WTC11 (cell line): ENCODE measurements around the gene TMC4. TPM values are rescaled to one million over a fixed set of nuclear protein-coding genes. Genes with fewer than 3 reads are reported as not detected.

Source experiments
- ATF1 ChIP-seq: sonication (generic); formaldehyde crosslinking; IDR thresholded peaks from 2 replicates; pipeline ENCODE4 v1.8.1; 2023; ENCODE audit warnings: mild to moderate bottlenecking, moderate library complexity, missing genetic modification reagents
- CREB1 ChIP-seq: sonication (generic); formaldehyde crosslinking; IDR thresholded peaks from 2 replicates; pipeline ENCODE4 v1.8.0; 2023; ENCODE audit warnings: mild to moderate bottlenecking, missing genetic modification reagents
- CREM ChIP-seq: sonication (generic); formaldehyde crosslinking; IDR thresholded peaks from 2 replicates; pipeline ENCODE4 v1.8.1; 2022; ENCODE audit warnings: mild to moderate bottlenecking, missing genetic modification reagents, moderate library complexity
- CTCF ChIP-seq: fragments of 200-600 bp; IDR thresholded peaks from 2 replicates; pipeline ENCODE4 v1.8.0; 2022; ENCODE audit warnings: antibody characterized with exemption
- E2F5 ChIP-seq: sonication (generic); formaldehyde crosslinking; IDR thresholded peaks from 2 replicates; pipeline ENCODE4 v1.8.1; 2022; ENCODE audit warnings: mild to moderate bottlenecking, moderate library complexity, missing genetic modification reagents
- ELF4 ChIP-seq: sonication (generic); formaldehyde crosslinking; IDR thresholded peaks from 2 replicates; pipeline ENCODE4 v1.8.1; 2022; ENCODE audit warnings: low read depth, mild to moderate bottlenecking, moderate library complexity, missing genetic modification reagents
- EMX1 ChIP-seq: fragments of 250-450 bp; sonication (Bioruptor Pico); IDR thresholded peaks from 2 replicates; pipeline ENCODE4 v1.8.0; 2021; ENCODE audit warnings: mild to moderate bottlenecking
- ETV6 ChIP-seq: sonication (generic); formaldehyde crosslinking; IDR thresholded peaks from 2 replicates; pipeline ENCODE4 v1.8.1; 2022; ENCODE audit warnings: mild to moderate bottlenecking, missing genetic modification reagents
- FOXP1 ChIP-seq: sonication (generic); formaldehyde crosslinking; IDR thresholded peaks from 2 replicates; pipeline ENCODE4 v1.8.0; 2022; ENCODE audit warnings: missing genetic modification reagents, mild to moderate bottlenecking, moderate library complexity, borderline replicate concordance
- GRHL2 ChIP-seq: fragments of 250-450 bp; sonication (Bioruptor Pico); IDR thresholded peaks from 2 replicates; pipeline ENCODE4 v1.8.0; 2022; ENCODE audit warnings: mild to moderate bottlenecking, moderate library complexity; ENCODE audit not compliant: insufficient replicate concordance, severe bottlenecking
- KAT7 ChIP-seq: sonication (generic); formaldehyde crosslinking; IDR thresholded peaks from 2 replicates; pipeline ENCODE4 v1.8.1; 2023; ENCODE audit warnings: missing genetic modification reagents, mild to moderate bottlenecking, borderline replicate concordance
- MLX ChIP-seq: sonication (generic); formaldehyde crosslinking; IDR thresholded peaks from 2 replicates; pipeline ENCODE4 v1.8.1; 2023; ENCODE audit warnings: mild to moderate bottlenecking, missing genetic modification reagents, moderate library complexity
- NR2C2 ChIP-seq: sonication (generic); formaldehyde crosslinking; IDR thresholded peaks from 2 replicates; pipeline ENCODE4 v1.8.0; 2022; ENCODE audit warnings: mild to moderate bottlenecking, missing genetic modification reagents
- PRDM15 ChIP-seq: sonication (generic); formaldehyde crosslinking; IDR thresholded peaks from 2 replicates; pipeline ENCODE4 v1.8.0; 2022; ENCODE audit warnings: missing genetic modification reagents
- RELA ChIP-seq: sonication (generic); formaldehyde crosslinking; IDR thresholded peaks from 2 replicates; pipeline ENCODE4 v1.8.1; 2022; ENCODE audit warnings: missing genetic modification reagents, mild to moderate bottlenecking, borderline replicate concordance
- RORB ChIP-seq: fragments of 250-450 bp; sonication (Bioruptor Pico); IDR thresholded peaks from 2 replicates; pipeline ENCODE4 v1.9.0; 2021; ENCODE audit warnings: mild to moderate bottlenecking
- ZMAT4 ChIP-seq: fragments of 250-450 bp; sonication (Bioruptor Pico); IDR thresholded peaks from 2 replicates; pipeline ENCODE4 v1.9.0; 2021; ENCODE audit warnings: mild to moderate bottlenecking
- ZNF121 ChIP-seq: sonication (generic); formaldehyde crosslinking; IDR thresholded peaks from 2 replicates; pipeline ENCODE4 v1.8.0; 2023; ENCODE audit warnings: missing genetic modification reagents
- ZNF396 ChIP-seq: fragments of 250-450 bp; sonication (Bioruptor Pico); IDR thresholded peaks from 2 replicates; pipeline ENCODE4 v1.8.0; 2021; ENCODE audit warnings: mild to moderate bottlenecking, moderate library complexity, borderline replicate concordance
- ZNF423 ChIP-seq: fragments of 250-450 bp; sonication (Bioruptor Pico); IDR thresholded peaks from 2 replicates; pipeline ENCODE4 v2.1.2; 2022; ENCODE audit warnings: mild to moderate bottlenecking, moderate library complexity
- ZNF671 ChIP-seq: fragments of 250-450 bp; sonication (Bioruptor Pico); IDR thresholded peaks from 2 replicates; pipeline ENCODE4 v1.8.0; 2021; ENCODE audit warnings: mild to moderate bottlenecking
- total RNA-seq: library from RNA; stranded (reverse); gene quantifications from 3 replicates; pipeline ENCODE4 v1.2.3, GENCODE V29; 2021
- TF ChIP-seq, protein P1 (sequence below): sonication (generic); formaldehyde crosslinking; conservative IDR thresholded peaks from 2 replicates; pipeline ENCODE4 v1.8.1; 2022; ENCODE audit warnings: mild to moderate bottlenecking, missing genetic modification reagents
- TF ChIP-seq, protein P2 (sequence below): sonication (generic); formaldehyde crosslinking; IDR thresholded peaks from 2 replicates; pipeline ENCODE4 v1.8.1; 2023; ENCODE audit warnings: mild to moderate bottlenecking, missing genetic modification reagents, borderline replicate concordance
- TF ChIP-seq, protein P3 (sequence below): sonication (generic); formaldehyde crosslinking; IDR thresholded peaks from 2 replicates; pipeline ENCODE4 v1.8.0; 2022; ENCODE audit warnings: mild to moderate bottlenecking, missing genetic modification reagents
- TF ChIP-seq, protein P4 (sequence below): fragments of 250-450 bp; sonication (Bioruptor Pico); IDR thresholded peaks from 2 replicates; pipeline ENCODE4 v2.1.2; 2022; ENCODE audit warnings: mild to moderate bottlenecking, moderate library complexity

The TMC4 gene
- total RNA-seq, 1 experiment from 2014 or later: 9.3 TPM

GRCh38 chr19:54209058-54209810 lies 36.3 kb upstream of the TMC4 start (continued):
- no peak for TF ChIP-seq CREM (CRISPR knock-in tag)
- TF ChIP-seq NR2C2 (CRISPR knock-in tag): no peak
- TF ChIP-seq ZNF671: peak; percentile 36
- TF ChIP-seq KAT7 (CRISPR knock-in tag): 0 out of 2 replicates have a peak, but pooled peaks have one; percentile 54
- TF ChIP-seq MLX (CRISPR knock-in tag): no peak
- TF ChIP-seq ATF1 (CRISPR knock-in tag): no peak
- 0 out of 2 replicates have a peak, but pooled peaks have one; percentile 11 for TF ChIP-seq ETV6 (CRISPR knock-in tag)
- no peak for TF ChIP-seq ZMAT4 (CRISPR knock-in tag)
- no peak for TF ChIP-seq FOXP1 (CRISPR knock-in tag)
- TF ChIP-seq, protein P1, sequence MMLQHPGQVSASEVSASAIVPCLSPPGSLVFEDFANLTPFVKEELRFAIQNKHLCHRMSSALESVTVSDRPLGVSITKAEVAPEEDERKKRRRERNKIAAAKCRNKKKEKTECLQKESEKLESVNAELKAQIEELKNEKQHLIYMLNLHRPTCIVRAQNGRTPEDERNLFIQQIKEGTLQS: no peak
- TF ChIP-seq, protein P2, sequence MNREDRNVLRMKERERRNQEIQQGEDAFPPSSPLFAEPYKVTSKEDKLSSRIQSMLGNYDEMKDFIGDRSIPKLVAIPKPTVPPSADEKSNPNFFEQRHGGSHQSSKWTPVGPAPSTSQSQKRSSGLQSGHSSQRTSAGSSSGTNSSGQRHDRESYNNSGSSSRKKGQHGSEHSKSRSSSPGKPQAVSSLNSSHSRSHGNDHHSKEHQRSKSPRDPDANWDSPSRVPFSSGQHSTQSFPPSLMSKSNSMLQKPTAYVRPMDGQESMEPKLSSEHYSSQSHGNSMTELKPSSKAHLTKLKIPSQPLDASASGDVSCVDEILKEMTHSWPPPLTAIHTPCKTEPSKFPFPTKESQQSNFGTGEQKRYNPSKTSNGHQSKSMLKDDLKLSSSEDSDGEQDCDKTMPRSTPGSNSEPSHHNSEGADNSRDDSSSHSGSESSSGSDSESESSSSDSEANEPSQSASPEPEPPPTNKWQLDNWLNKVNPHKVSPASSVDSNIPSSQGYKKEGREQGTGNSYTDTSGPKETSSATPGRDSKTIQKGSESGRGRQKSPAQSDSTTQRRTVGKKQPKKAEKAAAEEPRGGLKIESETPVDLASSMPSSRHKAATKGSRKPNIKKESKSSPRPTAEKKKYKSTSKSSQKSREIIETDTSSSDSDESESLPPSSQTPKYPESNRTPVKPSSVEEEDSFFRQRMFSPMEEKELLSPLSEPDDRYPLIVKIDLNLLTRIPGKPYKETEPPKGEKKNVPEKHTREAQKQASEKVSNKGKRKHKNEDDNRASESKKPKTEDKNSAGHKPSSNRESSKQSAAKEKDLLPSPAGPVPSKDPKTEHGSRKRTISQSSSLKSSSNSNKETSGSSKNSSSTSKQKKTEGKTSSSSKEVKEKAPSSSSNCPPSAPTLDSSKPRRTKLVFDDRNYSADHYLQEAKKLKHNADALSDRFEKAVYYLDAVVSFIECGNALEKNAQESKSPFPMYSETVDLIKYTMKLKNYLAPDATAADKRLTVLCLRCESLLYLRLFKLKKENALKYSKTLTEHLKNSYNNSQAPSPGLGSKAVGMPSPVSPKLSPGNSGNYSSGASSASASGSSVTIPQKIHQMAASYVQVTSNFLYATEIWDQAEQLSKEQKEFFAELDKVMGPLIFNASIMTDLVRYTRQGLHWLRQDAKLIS (CRISPR knock-in tag): no peak
- TF ChIP-seq ZNF396 (CRISPR knock-in tag): no peak
- TF ChIP-seq E2F5 (CRISPR knock-in tag): no peak
- no peak for TF ChIP-seq GRHL2 (CRISPR knock-in tag)
- TF ChIP-seq CREB1 (CRISPR knock-in tag): no peak
- no peak for TF ChIP-seq PRDM15
- no peak for TF ChIP-seq ELF4 (CRISPR knock-in tag)
- no peak for TF ChIP-seq ZNF423
- TF ChIP-seq, protein P3, sequence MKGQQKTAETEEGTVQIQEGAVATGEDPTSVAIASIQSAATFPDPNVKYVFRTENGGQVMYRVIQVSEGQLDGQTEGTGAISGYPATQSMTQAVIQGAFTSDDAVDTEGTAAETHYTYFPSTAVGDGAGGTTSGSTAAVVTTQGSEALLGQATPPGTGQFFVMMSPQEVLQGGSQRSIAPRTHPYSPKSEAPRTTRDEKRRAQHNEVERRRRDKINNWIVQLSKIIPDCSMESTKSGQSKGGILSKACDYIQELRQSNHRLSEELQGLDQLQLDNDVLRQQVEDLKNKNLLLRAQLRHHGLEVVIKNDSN (CRISPR knock-in tag): no peak
- no peak for TF ChIP-seq CTCF
- TF ChIP-seq, protein P4, sequence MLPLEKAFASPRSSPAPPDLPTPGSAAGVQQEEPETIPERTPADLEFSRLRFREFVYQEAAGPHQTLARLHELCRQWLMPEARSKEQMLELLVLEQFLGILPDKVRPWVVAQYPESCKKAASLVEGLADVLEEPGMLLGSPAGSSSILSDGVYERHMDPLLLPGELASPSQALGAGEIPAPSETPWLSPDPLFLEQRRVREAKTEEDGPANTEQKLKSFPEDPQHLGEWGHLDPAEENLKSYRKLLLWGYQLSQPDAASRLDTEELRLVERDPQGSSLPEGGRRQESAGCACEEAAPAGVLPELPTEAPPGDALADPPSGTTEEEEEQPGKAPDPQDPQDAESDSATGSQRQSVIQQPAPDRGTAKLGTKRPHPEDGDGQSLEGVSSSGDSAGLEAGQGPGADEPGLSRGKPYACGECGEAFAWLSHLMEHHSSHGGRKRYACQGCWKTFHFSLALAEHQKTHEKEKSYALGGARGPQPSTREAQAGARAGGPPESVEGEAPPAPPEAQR (CRISPR knock-in tag): no peak
- no peak for TF ChIP-seq ZNF121
- peak; percentile 20; the same call in 1 of the 2 replicates for TF ChIP-seq EMX1 (CRISPR knock-in tag)
- no peak for TF ChIP-seq RELA (CRISPR knock-in tag)
- no peak for TF ChIP-seq RORB (CRISPR knock-in tag)
